ENCODE data around the gene TAF1B.

The TAF1B gene

GRCh38 chr2:9971105-9971818, 128.0 kb downstream of the TAF1B start:
- no peaks in the 10 kb centered on the region for H3K36me3 ChIP-seq (ENCODE audit: insufficient read depth, insufficient read length, low read length)
- TF ChIP-seq SUZ12 (IDR thresholded peaks at IDR 0.05; ENCODE audit: extremely low read depth, insufficient read depth, insufficient read length) (no peak), YY1 (IDR thresholded peaks at IDR 0.05; ENCODE audit: insufficient read depth, insufficient read length) (no peak), ZNF274 (IDR thresholded peaks at IDR 0.05; ENCODE audit: low read depth, low read length) (no peak)
- H3K27me3 ChIP-seq (ENCODE audit: insufficient read depth, insufficient read length), result no peaks in the 10 kb centered on the region
- no peak for DNase-seq (ENCODE audit: low read depth, low spot score)
- H3K4me3 ChIP-seq (ENCODE audit: insufficient read length, low read depth), result no peak overlapping the region
- no peak overlapping the region for H3K9ac ChIP-seq (ENCODE audit: insufficient read length, low read depth)
- H3K4me1 ChIP-seq (ENCODE audit: insufficient read depth, insufficient read length), result no peaks in the 10 kb centered on the region
- H3K9me3 ChIP-seq (ENCODE audit: insufficient read depth, low read length), result no peaks in the 10 kb centered on the region

- Histone ChIP-seq H3K36me3 (ENCODE audit: insufficient read depth, insufficient read length, low read length) (no peaks in the 10 kb centered on the region), H3K4me1 (ENCODE audit: insufficient read depth, insufficient read length) (no peaks in the 10 kb centered on the region), H3K4me3 (ENCODE audit: insufficient read length, low read depth) (no peak overlapping the region), H3K9me3 (ENCODE audit: insufficient read depth, low read length) (no peaks in the 10 kb centered on the region), H3K9ac (ENCODE audit: insufficient read length, low read depth) (no peak overlapping the region), H3K27me3 (ENCODE audit: insufficient read depth, insufficient read length) (no peaks in the 10 kb centered on the region)
- no peak for DNase-seq (ENCODE audit: low read depth, low spot score)
- no peak for TF ChIP-seq SUZ12 (IDR thresholded peaks at IDR 0.05; ENCODE audit: extremely low read depth, insufficient read depth, insufficient read length)
Observed at GRCh38 chr2:9971890-9972289, 128.6 kb downstream of the TAF1B start.

- Histone ChIP-seq H3K9ac (ENCODE audit: insufficient read length, low read depth) (no peak overlapping the region), H3K4me3 (ENCODE audit: insufficient read length, low read depth) (no peak overlapping the region), H3K4me1 (ENCODE audit: insufficient read depth, insufficient read length) (no peaks in the 10 kb centered on the region), H3K9me3 (ENCODE audit: insufficient read depth, low read length) (no peaks in the 10 kb centered on the region), H3K27me3 (ENCODE audit: insufficient read depth, insufficient read length) (no peaks in the 10 kb centered on the region), H3K36me3 (ENCODE audit: insufficient read depth, insufficient read length, low read length) (no peaks in the 10 kb centered on the region)
- DNase-seq (ENCODE audit: low read depth, low spot score), result no peak
- TF ChIP-seq YY1 (IDR thresholded peaks at IDR 0.05; ENCODE audit: insufficient read depth, insufficient read length), result no peak
- TF ChIP-seq ZNF274 (IDR thresholded peaks at IDR 0.05; ENCODE audit: low read depth, low read length), result no peak
- TF ChIP-seq SUZ12 (IDR thresholded peaks at IDR 0.05; ENCODE audit: extremely low read depth, insufficient read depth, insufficient read length), result no peak
Observed at GRCh38 chr2:9972621-9973479, 129.6 kb downstream of the TAF1B start.

GRCh38 chr2:9973690-9974089, 130.4 kb downstream of the TAF1B start:
- DNase-seq (ENCODE audit: low read depth, low spot score), result no peak
- Histone ChIP-seq H3K36me3 (ENCODE audit: insufficient read depth, insufficient read length, low read length) (no peaks in the 10 kb centered on the region), H3K27me3 (ENCODE audit: insufficient read depth, insufficient read length) (no peaks in the 10 kb centered on the region), H3K9ac (ENCODE audit: insufficient read length, low read depth) (no peak overlapping the region), H3K4me1 (ENCODE audit: insufficient read depth, insufficient read length) (no peaks in the 10 kb centered on the region), H3K4me3 (ENCODE audit: insufficient read length, low read depth) (no peak overlapping the region), H3K9me3 (ENCODE audit: insufficient read depth, low read length) (no peaks in the 10 kb centered on the region)
- TF ChIP-seq YY1 (IDR thresholded peaks at IDR 0.05; ENCODE audit: insufficient read depth, insufficient read length), result no peak
- no peak for TF ChIP-seq SUZ12 (IDR thresholded peaks at IDR 0.05; ENCODE audit: extremely low read depth, insufficient read depth, insufficient read length)
- no peak for TF ChIP-seq ZNF274 (IDR thresholded peaks at IDR 0.05; ENCODE audit: low read depth, low read length)

GRCh38 chr2:9974343-9974742, 131.1 kb downstream of the TAF1B start:
- Histone ChIP-seq H3K27me3 (ENCODE audit: insufficient read depth, insufficient read length) (no peaks in the 10 kb centered on the region), H3K4me3 (ENCODE audit: insufficient read length, low read depth) (no peak overlapping the region), H3K9ac (ENCODE audit: insufficient read length, low read depth) (no peak overlapping the region), H3K4me1 (ENCODE audit: insufficient read depth, insufficient read length) (no peaks in the 10 kb centered on the region), H3K9me3 (ENCODE audit: insufficient read depth, low read length) (no peaks in the 10 kb centered on the region), H3K36me3 (ENCODE audit: insufficient read depth, insufficient read length, low read length) (no peaks in the 10 kb centered on the region)
- TF ChIP-seq ZNF274 (IDR thresholded peaks at IDR 0.05; ENCODE audit: low read depth, low read length), result no peak
- TF ChIP-seq SUZ12 (IDR thresholded peaks at IDR 0.05; ENCODE audit: extremely low read depth, insufficient read depth, insufficient read length), result no peak
- TF ChIP-seq YY1 (IDR thresholded peaks at IDR 0.05; ENCODE audit: insufficient read depth, insufficient read length), result no peak
- no peak for DNase-seq (ENCODE audit: low read depth, low spot score)

- Histone ChIP-seq H3K9ac (ENCODE audit: insufficient read length, low read depth) (no peak overlapping the region), H3K27me3 (ENCODE audit: insufficient read depth, insufficient read length) (no peaks in the 10 kb centered on the region), H3K4me1 (ENCODE audit: insufficient read depth, insufficient read length) (no peaks in the 10 kb centered on the region), H3K36me3 (ENCODE audit: insufficient read depth, insufficient read length, low read length) (no peaks in the 10 kb centered on the region), H3K4me3 (ENCODE audit: insufficient read length, low read depth) (no peak overlapping the region), H3K9me3 (ENCODE audit: insufficient read depth, low read length) (no peaks in the 10 kb centered on the region)
- no peak for DNase-seq (ENCODE audit: low read depth, low spot score)
- TF ChIP-seq YY1 (IDR thresholded peaks at IDR 0.05; ENCODE audit: insufficient read depth, insufficient read length) (no peak), SUZ12 (IDR thresholded peaks at IDR 0.05; ENCODE audit: extremely low read depth, insufficient read depth, insufficient read length) (no peak), ZNF274 (IDR thresholded peaks at IDR 0.05; ENCODE audit: low read depth, low read length) (no peak)
Observed at GRCh38 chr2:9975328-9975727, 132.1 kb downstream of the TAF1B start.

- no peak for TF ChIP-seq SUZ12 (IDR thresholded peaks at IDR 0.05; ENCODE audit: extremely low read depth, insufficient read depth, insufficient read length)
- TF ChIP-seq ZNF274 (IDR thresholded peaks at IDR 0.05; ENCODE audit: low read depth, low read length), result no peak
- TF ChIP-seq YY1 (IDR thresholded peaks at IDR 0.05; ENCODE audit: insufficient read depth, insufficient read length), result no peak
- Histone ChIP-seq H3K9ac (ENCODE audit: insufficient read length, low read depth) (no peak overlapping the region), H3K9me3 (ENCODE audit: insufficient read depth, low read length) (no peaks in the 10 kb centered on the region), H3K4me3 (ENCODE audit: insufficient read length, low read depth) (no peak overlapping the region), H3K27me3 (ENCODE audit: insufficient read depth, insufficient read length) (no peaks in the 10 kb centered on the region), H3K4me1 (ENCODE audit: insufficient read depth, insufficient read length) (no peaks in the 10 kb centered on the region), H3K36me3 (ENCODE audit: insufficient read depth, insufficient read length, low read length) (no peaks in the 10 kb centered on the region)
- DNase-seq (ENCODE audit: low read depth, low spot score), result no peak
Observed at GRCh38 chr2:9975805-9976447, 132.7 kb downstream of the TAF1B start.
